ENCODE results near the gene ARRDC5. TPM values are rescaled to one million over a fixed set of nuclear protein-coding genes. Genes with fewer than 3 reads are reported as not detected.

The ARRDC5 gene
- total and polyA plus RNA-seq, 2 of the 13 experiments (the other 11 are each of a cell fraction or from before 2014, with no cell fraction given): not detected

GRCh38 chr19:4851551-4852290 is 51.0 kb downstream of the ARRDC5 start (continued):
- TF ChIP-seq USF2 (IDR thresholded peaks at IDR 0.05; ENCODE audit: low read depth, low read length) (no peak), USF2 (CRISPR knock-in tag; IDR thresholded peaks at IDR 0.05; ENCODE audit: borderline replicate concordance) (no peak), RARA (CRISPR knock-in tag; IDR thresholded peaks at IDR 0.05) (peak; percentile 19; the same call in 1 of the 2 replicates), ONECUT2 (CRISPR knock-in tag; IDR thresholded peaks at IDR 0.05) (no peak), CHD4 (IDR thresholded peaks at IDR 0.05; ENCODE audit: borderline replicate concordance, low read length) (peak; percentile 22; the same call in 1 of the 2 replicates), ZBTB34 (CRISPR knock-in tag; IDR thresholded peaks at IDR 0.05) (no peak), ZBTB49 (CRISPR knock-in tag; IDR thresholded peaks at IDR 0.05; ENCODE audit: borderline replicate concordance) (no peak), MEF2D (CRISPR knock-in tag; IDR thresholded peaks at IDR 0.05) (0 out of 2 replicates have a peak, but pooled peaks have one; percentile 49), ZNF616 (CRISPR knock-in tag; IDR thresholded peaks at IDR 0.05; ENCODE audit: low read depth) (no peak), ZNF747 (CRISPR knock-in tag; IDR thresholded peaks at IDR 0.05; ENCODE audit: borderline replicate concordance) (peak; percentile 50; the same call in 1 of the 2 replicates), MBNL3 (CRISPR knock-in tag; conservative IDR thresholded peaks at IDR 0.05) (no peak), MTA1 (CRISPR knock-in tag; IDR thresholded peaks at IDR 0.05; ENCODE audit: borderline replicate concordance) (peak; percentile 39; the same call in 1 of the 2 replicates), AHR (CRISPR knock-in tag; IDR thresholded peaks at IDR 0.05) (no peak), RELA (CRISPR knock-in tag; IDR thresholded peaks at IDR 0.05) (no peak), IKZF4 (CRISPR knock-in tag; IDR thresholded peaks at IDR 0.05; ENCODE audit: borderline replicate concordance, low read depth, not compliant biosample characterization) (no peak)
- TF ChIP-seq, protein P1, sequence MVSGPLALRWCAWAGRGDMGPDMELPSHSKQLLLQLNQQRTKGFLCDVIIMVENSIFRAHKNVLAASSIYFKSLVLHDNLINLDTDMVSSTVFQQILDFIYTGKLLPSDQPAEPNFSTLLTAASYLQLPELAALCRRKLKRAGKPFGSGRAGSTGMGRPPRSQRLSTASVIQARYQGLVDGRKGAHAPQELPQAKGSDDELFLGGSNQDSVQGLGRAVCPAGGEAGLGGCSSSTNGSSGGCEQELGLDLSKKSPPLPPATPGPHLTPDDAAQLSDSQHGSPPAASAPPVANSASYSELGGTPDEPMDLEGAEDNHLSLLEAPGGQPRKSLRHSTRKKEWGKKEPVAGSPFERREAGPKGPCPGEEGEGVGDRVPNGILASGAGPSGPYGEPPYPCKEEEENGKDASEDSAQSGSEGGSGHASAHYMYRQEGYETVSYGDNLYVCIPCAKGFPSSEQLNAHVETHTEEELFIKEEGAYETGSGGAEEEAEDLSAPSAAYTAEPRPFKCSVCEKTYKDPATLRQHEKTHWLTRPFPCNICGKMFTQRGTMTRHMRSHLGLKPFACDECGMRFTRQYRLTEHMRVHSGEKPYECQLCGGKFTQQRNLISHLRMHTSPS (CRISPR knock-in tag; IDR thresholded peaks at IDR 0.05; ENCODE audit: low read depth): no peak
- TF ChIP-seq, protein P2, sequence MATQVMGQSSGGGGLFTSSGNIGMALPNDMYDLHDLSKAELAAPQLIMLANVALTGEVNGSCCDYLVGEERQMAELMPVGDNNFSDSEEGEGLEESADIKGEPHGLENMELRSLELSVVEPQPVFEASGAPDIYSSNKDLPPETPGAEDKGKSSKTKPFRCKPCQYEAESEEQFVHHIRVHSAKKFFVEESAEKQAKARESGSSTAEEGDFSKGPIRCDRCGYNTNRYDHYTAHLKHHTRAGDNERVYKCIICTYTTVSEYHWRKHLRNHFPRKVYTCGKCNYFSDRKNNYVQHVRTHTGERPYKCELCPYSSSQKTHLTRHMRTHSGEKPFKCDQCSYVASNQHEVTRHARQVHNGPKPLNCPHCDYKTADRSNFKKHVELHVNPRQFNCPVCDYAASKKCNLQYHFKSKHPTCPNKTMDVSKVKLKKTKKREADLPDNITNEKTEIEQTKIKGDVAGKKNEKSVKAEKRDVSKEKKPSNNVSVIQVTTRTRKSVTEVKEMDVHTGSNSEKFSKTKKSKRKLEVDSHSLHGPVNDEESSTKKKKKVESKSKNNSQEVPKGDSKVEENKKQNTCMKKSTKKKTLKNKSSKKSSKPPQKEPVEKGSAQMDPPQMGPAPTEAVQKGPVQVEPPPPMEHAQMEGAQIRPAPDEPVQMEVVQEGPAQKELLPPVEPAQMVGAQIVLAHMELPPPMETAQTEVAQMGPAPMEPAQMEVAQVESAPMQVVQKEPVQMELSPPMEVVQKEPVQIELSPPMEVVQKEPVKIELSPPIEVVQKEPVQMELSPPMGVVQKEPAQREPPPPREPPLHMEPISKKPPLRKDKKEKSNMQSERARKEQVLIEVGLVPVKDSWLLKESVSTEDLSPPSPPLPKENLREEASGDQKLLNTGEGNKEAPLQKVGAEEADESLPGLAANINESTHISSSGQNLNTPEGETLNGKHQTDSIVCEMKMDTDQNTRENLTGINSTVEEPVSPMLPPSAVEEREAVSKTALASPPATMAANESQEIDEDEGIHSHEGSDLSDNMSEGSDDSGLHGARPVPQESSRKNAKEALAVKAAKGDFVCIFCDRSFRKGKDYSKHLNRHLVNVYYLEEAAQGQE (IDR thresholded peaks at IDR 0.05; ENCODE audit: borderline replicate concordance in 1 of 2, low read depth in 1 of 2, low read length in 2 of 2): no peak
